A549 (cell line): Measurements from ENCODE around the gene ABCA13. TPM values are rescaled to one million over a fixed set of nuclear protein-coding genes. Genes with fewer than 3 reads are reported as not detected.
A peak's percentile ranks its signal among the peaks of the same experiment; 100 is the strongest.

Source experiments
- ATAC-seq, 2 experiments: fragments of 200-7000 bp in 1 of 2; fragments of >200 bp in 1 of 2; cut with Nextera tagmentation in 1 of 2; cut with Tn5 transposase in 1 of 2; 3 replicates each; pipeline versions ENCODE4 v1.8.0 to v1.9.1; 2018 to 2020; ENCODE audit warnings: mild to moderate bottlenecking in 1 of 2, moderate library complexity in 1 of 2
- CTCF ChIA-PET: fragments of 300-600 bp; sonication (Branson Sonifier 250); formaldehyde crosslinking; extraction: SDS; loops from one replicate; lab custom pipeline; 2021; ENCODE audit warnings: antibody characterized with exemption, inconsistent platforms; lab: Yijun Ruan, JAX
- POLR2A ChIA-PET: fragments of 350-600 bp; formaldehyde crosslinking; extraction: SDS; loops from one replicate; lab custom pipeline; 2021; ENCODE audit warnings: antibody characterized with exemption, inconsistent platforms; lab: Yijun Ruan, JAX
- DNase-seq, 2 experiments: peaks; one replicate each; pipeline versions ENCODE4 v3.0.0 to v3.0.0-alpha.2; 2011 to 2016; ENCODE audit warnings: low read depth in 1 of 2, low spot score in 1 of 2
- FAIRE-seq: peaks from 2 replicates; lab custom pipeline; 2011; peaks lifted over from hg19 to GRCh38; lab: Jason Lieb, UNC
- H3K27ac ChIP-seq, 2 experiments: fragments of >200 bp; sonication (Bioruptor Twin); formaldehyde crosslinking; 3 replicates each; pipeline ENCODE4 v1.5.1; 2016 to 2017
- H3K4me1 ChIP-seq: fragments of >200 bp; sonication (Bioruptor Twin); formaldehyde crosslinking; 3 replicates; pipeline ENCODE4 v1.6.1; 2016
- H3K4me2 ChIP-seq: fragments of >200 bp; sonication (Bioruptor Twin); formaldehyde crosslinking; 3 replicates; pipeline ENCODE4 v1.6.1; 2016
- H3K4me3 ChIP-seq: fragments of >200 bp; sonication (Bioruptor Twin); formaldehyde crosslinking; 3 replicates; pipeline ENCODE4 v1.5.1; 2016
- H3K9me3 ChIP-seq: fragments of >200 bp; sonication (Bioruptor Twin); formaldehyde crosslinking; 3 replicates; pipeline ENCODE4 v1.6.1; 2016
- BHLHE40 ChIP-seq: IDR thresholded peaks from 2 replicates; pipeline ENCODE4 v1.6.1; 2012; ENCODE audit warnings: low read depth, low read length, inconsistent platforms
- CBX2 ChIP-seq: fragments of 200-600 bp; sonication (generic); IDR thresholded peaks from 2 replicates; pipeline ENCODE4 v1.6.1; 2016; ENCODE audit warnings: low read depth, mild to moderate bottlenecking, borderline replicate concordance
- E2F6 ChIP-seq: IDR thresholded peaks from 2 replicates; pipeline ENCODE4 v1.6.1; 2012; ENCODE audit warnings: low read depth, borderline replicate concordance
- EP300 ChIP-seq, 2 experiments: fragments of >200 bp; sonication (Bioruptor Twin); formaldehyde crosslinking; IDR thresholded peaks; 2 replicates in 1 of 2; 3 replicates in 1 of 2; pipeline ENCODE4 v1.6.1; 2016 to 2017
- HES2 ChIP-seq: fragments of >200 bp; sonication (Bioruptor Twin); formaldehyde crosslinking; IDR thresholded peaks from 2 replicates; pipeline ENCODE4 v1.6.1; 2016
- HMGXB4 ChIP-seq: fragments of 250-450 bp; sonication (Bioruptor Pico); IDR thresholded peaks from 2 replicates; pipeline ENCODE4 v1.5.0; 2021; ENCODE audit warnings: mild to moderate bottlenecking, moderate library complexity, borderline replicate concordance
- JUN ChIP-seq, 2 experiments: fragments of >200 bp; sonication (Bioruptor Twin); formaldehyde crosslinking; IDR thresholded peaks; 2 replicates in 1 of 2; 3 replicates in 1 of 2; pipeline ENCODE4 v1.6.1; 2016 to 2017
- MAFK ChIP-seq: fragments of 450-650 bp; IDR thresholded peaks from 2 replicates; pipeline ENCODE4 v1.6.1; 2014; ENCODE audit not compliant: partially characterized antibody
- NPAS2 ChIP-seq: fragments of 250-450 bp; sonication (Bioruptor Pico); IDR thresholded peaks from 2 replicates; pipeline ENCODE4 v1.8.0; 2022; ENCODE audit warnings: mild to moderate bottlenecking, moderate library complexity, borderline replicate concordance
- POLR2A ChIP-seq: IDR thresholded peaks from 2 replicates; pipeline ENCODE4 v1.6.1; 2012; ENCODE audit warnings: mild to moderate bottlenecking, low read length
- RAD21 ChIP-seq, 2 experiments: fragments of >200 bp in 1 of 2; sonication (Bioruptor Twin) in 1 of 2; formaldehyde crosslinking in 1 of 2; IDR thresholded peaks in 1 of 2; conservative IDR thresholded peaks in 1 of 2; 2 replicates in 1 of 2; 3 replicates in 1 of 2; pipeline ENCODE4 v1.6.1; 2012 to 2018; ENCODE audit warnings: inconsistent platforms in 1 of 2
- RCOR1 ChIP-seq: fragments of 150-350 bp; IDR thresholded peaks from 2 replicates; pipeline ENCODE4 v1.6.1; 2014; ENCODE audit warnings: antibody characterized with exemption, low read length, low read depth
- SMC3 ChIP-seq: fragments of >200 bp; sonication (Bioruptor Twin); formaldehyde crosslinking; IDR thresholded peaks from 3 replicates; pipeline ENCODE4 v1.6.1; 2018; ENCODE audit warnings: inconsistent platforms
- ZFP36 ChIP-seq: fragments of 450-650 bp; IDR thresholded peaks from 2 replicates; pipeline ENCODE4 v1.6.1; 2014; ENCODE audit warnings: borderline replicate concordance; ENCODE audit not compliant: partially characterized antibody
- ZNF302 ChIP-seq: fragments of 250-450 bp; sonication (Bioruptor Pico); IDR thresholded peaks from 2 replicates; pipeline ENCODE4 v1.9.0; 2021; ENCODE audit warnings: inconsistent platforms, mild to moderate bottlenecking, moderate library complexity
- ZSCAN20 ChIP-seq: fragments of 250-450 bp; sonication (Bioruptor Pico); IDR thresholded peaks from 2 replicates; pipeline ENCODE4 v1.8.0; 2022; ENCODE audit warnings: mild to moderate bottlenecking, moderate library complexity
- WGBS: methylation state at CpG from one replicate; pipeline ENCODE4 v1.1.6; 2017; ENCODE audit errors: missing lambda C conversion rate; 5-methylcytosine and 5-hydroxymethylcytosine counted together
- polyA plus RNA-seq, 4 experiments: library from polyadenylated mRNA; depleted of rRNA in 3 of 4; stranded (reverse); fragments of >200 nt; fragmentation: RNase III in 1 of 4; extraction: RNeasy Plus Mini Kit Qiagen cat#74134 plus additional on column Dnase treatment in 1 of 4; gene quantifications; 2 replicates in 3 of 4; 3 replicates in 1 of 4; pipeline ENCODE4 v1.2.3, GENCODE V29; 2011 to 2017

The ABCA13 gene
- polyA plus RNA-seq, 2 of the 4 experiments (the other 2 are of a cell fraction): 0.01 TPM; not detected in 1

- ChIA-PET CTCF (interaction anchor here (1.1 to 1.5 kb wide), 2 partner anchors 10 to 899 kb away, joined by 3 to 6 read pairs; no protein-coding TSS in a partner anchor), POLR2A (no interaction called here)
- no peak for ATAC-seq
- Histone ChIP-seq H3K4me2 (no peak overlapping the region), H3K4me3 (no peak overlapping the region), H3K27ac (no peak overlapping the region), H3K9me3 (peaks cover 22% of the 10 kb centered on the region), H3K4me1 (no peaks in the 10 kb centered on the region)
- TF ChIP-seq ZFP36 (no peak), MAFK (peak; percentile 87)
- no peak for DNase-seq
- 1% methylated on average over 2 of the region's 2 CpGs for WGBS
- peak; percentile 56 for FAIRE-seq
These were observed 6.1 kb upstream of the ABCA13 start for GRCh38 chr7:48165157-48165556.

GRCh38 chr7:48168159-48168558 lies 3.1 kb upstream of the ABCA13 start:
- POLR2A ChIA-PET: no interaction called here
- ATAC-seq: no peak
- TF ChIP-seq HES2 (no peak), HMGXB4 (CRISPR knock-in tag) (no peak), POLR2A (no peak)
- Histone ChIP-seq H3K4me3 (no peak overlapping the region), H3K27ac (no peak overlapping the region), H3K4me1 (no peaks in the 10 kb centered on the region), H3K4me2 (no peak overlapping the region), H3K9me3 (peaks cover 10% of the 10 kb centered on the region; the same call in 1 of the 3 replicates)
- WGBS: 13% methylated on average over 2 of the region's 2 CpGs
- peak in 1 of 2 experiments; percentile 18 for DNase-seq
- CTCF ChIA-PET: interaction anchor here (1.3 kb wide), 2 partner anchors 11 to 13 kb away, joined by 3 read pairs; no protein-coding TSS in a partner anchor
- FAIRE-seq: no peak

GRCh38 chr7:48170506-48170905 lies 752 bp upstream of the ABCA13 start:
- no peak overlapping the region for H3K27ac ChIP-seq
- H3K4me1 ChIP-seq: 0 out of 3 replicates have a peak, but pooled peaks cover 4% of the 10 kb centered on the region
- POLR2A ChIA-PET: no interaction called here
- peaks cover 7% of the 10 kb centered on the region; the same call in 1 of the 3 replicates for H3K9me3 ChIP-seq
- DNase-seq (no peak), ATAC-seq (no peak), FAIRE-seq (no peak)
- TF ChIP-seq E2F6: no peak
- no peak for TF ChIP-seq ZNF302
- no peak for TF ChIP-seq EP300 (IDR thresholded peaks at IDR 0.05)
- TF ChIP-seq RAD21 (conservative IDR thresholded peaks at IDR 0.05 in 1 of 2, IDR thresholded peaks at IDR 0.05 in 1 of 2): no peak
- TF ChIP-seq CBX2: no peak
- no peak for TF ChIP-seq SMC3
- TF ChIP-seq POLR2A: no peak
- no peak overlapping the region for H3K4me2 ChIP-seq
- no peak overlapping the region for H3K4me3 ChIP-seq
- CTCF ChIA-PET: no interaction called here
- 40% methylated on average over 3 of the region's 3 CpGs for WGBS

- no peak for ATAC-seq
- CTCF ChIA-PET: no interaction called here
- FAIRE-seq: no peak
- no peak overlapping the region for H3K4me3 ChIP-seq
- 0 out of 3 replicates have a peak, but pooled peaks cover 4% of the 10 kb centered on the region for H3K4me1 ChIP-seq
- H3K4me2 ChIP-seq: no peak overlapping the region
- peaks cover 7% of the 10 kb centered on the region; the same call in 1 of the 3 replicates for H3K9me3 ChIP-seq
- POLR2A ChIA-PET: no interaction called here
- no peak for DNase-seq
- TF ChIP-seq RCOR1 (no peak), BHLHE40 (no peak), ZSCAN20 (CRISPR knock-in tag) (no peak), SMC3 (no peak), JUN (IDR thresholded peaks at IDR 0.05) (no peak), HMGXB4 (CRISPR knock-in tag) (no peak), NPAS2 (CRISPR knock-in tag) (no peak)
- no peak overlapping the region for H3K27ac ChIP-seq
These were observed 2.1 kb downstream of the ABCA13 start for GRCh38 chr7:48173313-48173712.
